GM19397 (cell line): ENCODE measurements around the gene SRSF11.
"Not testable (repeated sequence)": the region's sequence is repeated elsewhere in the genome, so short reads cannot be mapped to it uniquely, and the experiment has no call there.

Experiments
- ATAC-seq: cut with Tn5 transposase; IDR thresholded peaks from one replicate; pipeline ENCODE4 v1.9.1; 2021; ENCODE audit warnings: mild to moderate bottlenecking, moderate library complexity; ENCODE audit not compliant: unreplicated experiment

The SRSF11 gene

DNA sequence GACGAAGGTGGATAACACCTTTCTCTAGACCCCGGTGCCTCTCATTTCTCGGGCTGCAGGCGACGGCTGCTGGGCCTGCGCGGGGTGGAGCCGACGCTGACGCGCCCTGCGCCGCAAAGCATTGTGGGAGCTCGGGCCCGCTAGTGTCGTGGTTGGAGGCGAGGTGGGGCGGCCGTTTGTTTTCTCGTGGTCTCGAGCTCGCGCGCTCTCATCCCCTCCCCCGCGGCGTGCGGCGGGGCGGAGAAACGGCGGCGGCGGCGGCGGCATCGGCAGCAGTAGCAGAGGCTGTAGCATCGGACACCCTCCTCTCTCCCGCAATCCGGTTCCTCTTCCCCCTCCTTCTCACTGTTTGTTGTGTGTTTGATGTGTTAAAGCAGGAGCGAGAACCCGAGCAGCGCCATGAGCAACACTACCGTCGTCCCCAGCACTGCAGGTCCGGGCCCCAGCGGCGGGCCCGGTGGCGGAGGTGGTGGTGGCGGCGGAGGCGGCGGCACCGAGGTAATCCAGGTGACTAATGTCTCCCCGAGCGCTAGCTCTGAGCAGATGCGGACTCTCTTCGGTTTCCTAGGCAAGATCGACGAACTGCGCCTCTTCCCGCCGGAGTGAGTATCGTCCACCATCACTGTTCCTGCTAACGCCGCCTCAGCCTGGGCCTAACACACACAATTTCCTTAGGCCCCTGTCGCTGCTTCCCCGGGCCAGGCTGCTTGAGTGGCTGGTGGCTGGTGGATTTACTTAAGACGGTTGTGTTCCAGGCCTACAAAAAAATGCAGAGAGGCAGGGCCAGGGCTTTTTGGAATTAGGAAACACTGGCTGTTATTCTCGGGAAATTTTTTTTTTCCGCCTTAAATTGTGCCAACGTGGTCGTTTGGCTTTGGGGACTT lies at the start of gene SRSF11:
Gene SRSF11 (plus strand): TSS at position 143 of the 884 bp plus-strand sequence. CDS start 257 bp downstream, at position 400.
- ATAC-seq, result peak; percentile 98

- ATAC-seq, result no peak
Observed at GRCh38 chr1:70171512-70171911, 49.7 kb upstream of the SRSF11 start.

GRCh38 chr1:70185181-70185580 lies 36.0 kb upstream of the SRSF11 start:
- ATAC-seq, result not testable (repeated sequence)

DNA sequence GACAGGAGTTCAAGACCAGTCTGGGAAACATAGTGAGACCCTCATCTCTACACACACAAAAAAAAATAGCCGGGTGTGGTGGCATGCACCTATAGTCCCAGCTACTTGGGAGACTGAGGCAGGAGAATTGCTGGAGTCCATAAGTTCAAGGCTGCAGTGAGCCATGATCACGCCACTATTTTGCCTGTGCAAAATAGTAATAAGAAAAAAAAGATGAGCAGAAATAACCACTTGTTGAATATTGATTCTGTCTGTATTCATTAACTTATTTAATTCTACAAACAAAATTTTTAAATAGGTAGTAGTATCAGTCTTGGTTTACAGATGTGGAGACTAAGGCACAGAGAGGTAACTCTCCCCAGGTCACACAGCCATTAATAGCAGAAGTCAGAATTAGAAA lies 32.7 kb upstream of the SRSF11 start:
- ATAC-seq, result no peak

DNA sequence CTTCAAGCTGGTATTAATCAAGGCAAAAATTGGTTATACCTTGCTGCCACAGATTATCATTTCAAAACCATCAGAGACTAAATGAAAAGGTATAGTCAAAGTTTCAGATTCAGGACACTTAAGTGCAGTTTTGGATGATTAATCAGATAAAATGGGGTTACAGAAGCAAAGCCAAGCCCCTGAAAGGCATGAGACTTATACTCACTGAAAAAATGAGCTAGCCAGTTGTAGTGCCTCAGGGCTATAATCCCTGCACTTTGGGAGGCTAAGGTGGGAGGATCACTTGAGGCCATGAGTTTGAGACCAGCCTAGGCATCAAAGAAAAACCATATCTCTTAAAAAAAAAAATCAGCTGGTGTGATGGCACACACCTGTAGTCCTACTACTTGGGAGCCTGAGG lies 31.0 kb upstream of the SRSF11 start:
- ATAC-seq, result no peak

- ATAC-seq, result not testable (repeated sequence)
Observed at GRCh38 chr1:70192446-70192845, 28.7 kb upstream of the SRSF11 start.

GRCh38 chr1:70194601-70195000 lies 26.6 kb upstream of the SRSF11 start:
- no peak for ATAC-seq

GRCh38 chr1:70195342-70195741 lies 25.8 kb upstream of the SRSF11 start:
- ATAC-seq, result peak; percentile 85

DNA sequence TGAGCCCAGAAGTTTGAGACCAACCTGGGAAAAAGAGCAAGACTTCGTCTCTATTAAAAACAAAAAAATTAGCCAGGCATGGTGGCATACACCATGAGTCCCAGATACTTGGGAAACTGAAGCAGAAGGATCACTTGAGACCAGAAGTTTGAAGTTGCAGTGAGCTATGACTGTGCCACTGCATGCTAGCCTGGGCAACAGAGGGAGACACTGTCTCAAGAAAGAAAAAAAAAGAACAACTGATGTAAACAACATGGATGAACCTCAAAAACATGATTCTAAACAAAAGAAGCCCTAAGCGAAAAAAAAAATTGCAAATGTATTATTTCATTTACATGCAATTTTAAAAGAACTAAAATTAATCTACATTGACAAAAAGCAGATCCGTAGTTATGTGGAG lies 24.8 kb upstream of the SRSF11 start:
- no peak for ATAC-seq

- ATAC-seq, result no peak
Observed at GRCh38 chr1:70200065-70200464, 21.1 kb upstream of the SRSF11 start.

GRCh38 chr1:70202173-70202758 lies 18.9 kb upstream of the SRSF11 start:
- ATAC-seq, result no peak

- ATAC-seq, result no peak
Observed at GRCh38 chr1:70204139-70204538, 17.0 kb upstream of the SRSF11 start.

DNA sequence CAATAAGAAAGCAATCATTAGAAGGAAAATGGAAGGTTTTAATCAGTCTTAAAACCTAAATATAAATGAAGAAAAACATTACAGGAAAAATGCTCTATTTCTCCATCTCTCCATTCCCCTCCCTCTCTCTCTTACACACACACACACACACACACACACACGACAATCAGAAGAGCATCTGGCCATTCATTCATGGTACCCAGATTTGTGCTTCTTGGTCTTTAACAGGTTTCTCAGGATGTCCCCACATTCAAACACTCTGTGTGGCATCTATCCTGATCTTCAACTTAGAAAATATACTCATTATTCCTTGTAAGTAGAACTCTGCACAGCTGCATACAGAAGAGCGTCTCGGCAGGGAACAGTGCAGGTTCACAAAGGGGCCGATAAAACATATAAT lies 16.6 kb upstream of the SRSF11 start:
- no peak for ATAC-seq

DNA sequence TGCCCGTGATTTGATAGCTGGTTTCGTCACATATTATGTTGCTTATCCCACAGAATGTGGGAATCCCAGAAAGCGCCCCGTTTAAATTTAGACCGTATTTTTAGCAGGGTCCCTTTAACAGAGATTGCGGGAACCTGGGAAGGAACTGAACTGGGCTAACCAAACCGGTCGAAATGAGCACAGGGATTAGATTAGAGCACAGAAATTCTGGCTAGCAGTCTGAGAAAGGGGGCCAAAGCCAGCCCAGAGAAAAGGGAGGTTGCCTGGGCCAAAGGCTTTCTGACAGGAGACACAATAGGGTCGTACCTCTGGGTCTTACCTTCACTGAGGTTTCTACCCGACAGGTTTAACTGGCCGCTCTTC lies 16.1 kb upstream of the SRSF11 start:
- peak; percentile 40 for ATAC-seq

DNA sequence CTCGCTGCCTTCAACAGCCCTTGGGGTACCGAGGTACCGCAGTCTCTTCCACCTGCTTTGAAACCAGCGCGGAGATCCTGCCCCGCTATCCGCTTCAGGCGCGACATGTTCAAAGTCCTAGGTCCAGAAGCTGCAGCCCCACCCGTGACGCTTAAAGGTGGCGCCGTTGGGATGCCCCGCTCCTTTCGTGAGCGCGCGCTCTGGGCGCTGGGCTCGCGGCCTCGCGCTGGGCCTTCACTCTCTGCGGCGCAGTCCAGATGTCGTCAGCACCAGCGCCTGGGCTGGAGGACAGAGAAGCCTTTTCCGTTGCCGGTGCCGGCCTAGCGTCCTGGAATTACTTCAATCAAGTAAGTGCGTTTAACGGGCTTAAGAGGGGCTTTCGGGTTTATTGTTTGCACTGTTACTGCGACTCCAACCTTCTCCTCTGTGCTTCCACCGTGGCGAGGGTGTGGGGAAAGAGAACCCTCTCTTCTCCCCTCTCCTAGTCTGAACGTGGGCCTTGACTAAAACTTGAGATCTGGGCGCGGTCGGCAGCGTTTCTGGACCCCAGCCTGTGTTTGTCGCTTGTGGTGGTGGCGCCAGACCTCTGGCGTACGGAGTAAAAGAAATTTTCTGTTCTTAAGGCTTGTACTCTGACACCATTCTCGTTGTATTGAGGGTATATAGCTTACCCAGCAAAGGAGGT lies 15.6 kb upstream of the SRSF11 start, which contains the start of gene LRRC40:
Gene LRRC40 (minus strand): TSS at position 146 of the 685 bp plus-strand sequence. CDS start 39 bp downstream, at position 107.
- ATAC-seq, result peak; percentile 93

- not testable (repeated sequence) for ATAC-seq
Observed at GRCh38 chr1:70206833-70207232, 14.3 kb upstream of the SRSF11 start.

DNA sequence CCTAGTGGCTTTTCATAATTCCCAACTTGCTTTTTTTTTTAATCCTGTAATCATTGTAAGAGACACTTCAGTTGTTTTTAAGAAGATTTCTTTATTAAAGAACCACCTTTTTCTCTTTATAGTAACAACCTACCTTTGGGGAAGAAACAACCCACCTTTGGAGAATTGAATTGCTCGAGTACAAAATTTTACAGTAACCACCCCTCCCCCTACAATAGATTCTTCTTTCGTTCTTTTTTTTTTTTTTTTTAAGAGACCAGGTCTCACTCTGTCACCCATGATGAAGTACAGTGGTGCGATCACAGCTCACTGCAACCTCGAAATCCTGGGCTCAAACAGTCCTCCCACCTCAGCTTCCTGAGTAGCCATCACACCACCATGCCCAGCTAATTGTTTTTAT lies 13.7 kb upstream of the SRSF11 start:
- ATAC-seq, result no peak

- no peak for ATAC-seq
Observed at GRCh38 chr1:70208292-70208691, 12.9 kb upstream of the SRSF11 start.

GRCh38 chr1:70210820-70211219 lies 10.4 kb upstream of the SRSF11 start:
- ATAC-seq, result no peak

DNA sequence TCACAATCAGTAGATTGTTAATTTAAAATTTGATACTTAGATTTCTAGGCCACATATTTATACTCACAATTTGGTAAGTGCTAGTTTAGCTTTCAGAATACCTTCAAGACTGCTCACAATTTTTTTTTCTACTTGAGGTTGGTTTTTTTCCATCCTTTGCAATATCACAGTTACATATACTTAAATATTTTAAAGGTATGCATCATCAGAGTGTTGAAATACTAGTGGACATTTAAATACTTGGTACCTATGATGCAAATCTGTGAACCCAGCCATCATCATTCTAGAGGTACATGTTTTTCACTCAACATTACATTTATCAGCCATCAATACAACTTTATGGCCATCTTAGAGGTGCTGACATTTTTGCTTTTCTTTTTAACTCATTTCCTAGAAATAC lies 9.6 kb upstream of the SRSF11 start:
- ATAC-seq, result no peak

GRCh38 chr1:70220015-70220414 lies 1.2 kb upstream of the SRSF11 start:
- no peak for ATAC-seq
